ELR (cell line): ENCODE data around the gene HCAR3.

Source experiments
- DNase-seq: peaks from one replicate; pipeline ENCODE4 v3.0.0-alpha.2; 2015; ENCODE audit warnings: low read depth

The HCAR3 gene

DNA sequence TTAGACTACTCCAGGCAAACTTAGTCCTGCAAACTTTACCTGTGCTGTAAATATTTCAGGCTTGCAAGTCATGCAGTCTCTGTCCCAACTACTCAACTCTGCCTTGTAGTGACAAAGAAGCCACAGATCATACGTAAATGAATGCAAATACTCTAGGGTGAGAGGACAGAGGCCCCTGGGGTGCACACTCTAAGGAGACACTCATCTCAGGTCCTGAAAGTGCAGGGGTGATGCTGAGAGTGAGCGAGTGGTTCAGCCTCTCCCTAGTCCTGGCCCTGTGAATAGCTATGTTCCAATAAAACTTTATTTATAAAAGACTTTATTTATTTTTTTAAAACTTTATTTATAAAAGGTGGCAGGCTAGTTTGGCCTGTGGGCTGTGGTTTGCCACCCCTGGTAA lies 48.3 kb downstream of the HCAR3 start:
- no peak for DNase-seq

DNA sequence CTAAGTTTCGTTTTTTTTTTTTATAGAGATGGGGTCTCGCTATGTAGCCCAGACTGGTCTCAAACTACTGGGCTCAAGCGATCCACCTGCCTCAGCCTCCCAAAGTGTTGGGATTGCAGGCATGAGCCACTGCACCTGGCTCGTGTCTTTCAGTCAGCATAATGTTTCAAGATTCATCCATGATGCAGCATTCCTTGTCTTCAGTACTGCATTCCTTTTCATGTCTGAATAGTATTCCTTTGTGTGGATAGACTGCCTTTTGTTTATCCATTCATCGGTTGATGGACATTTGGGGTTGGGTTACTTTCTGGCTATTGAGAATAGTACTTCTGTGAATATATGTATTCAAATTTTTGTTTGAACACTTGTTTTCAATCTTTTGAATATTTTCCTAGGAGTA lies 50.9 kb downstream of the HCAR3 start:
- no peak for DNase-seq

DNA sequence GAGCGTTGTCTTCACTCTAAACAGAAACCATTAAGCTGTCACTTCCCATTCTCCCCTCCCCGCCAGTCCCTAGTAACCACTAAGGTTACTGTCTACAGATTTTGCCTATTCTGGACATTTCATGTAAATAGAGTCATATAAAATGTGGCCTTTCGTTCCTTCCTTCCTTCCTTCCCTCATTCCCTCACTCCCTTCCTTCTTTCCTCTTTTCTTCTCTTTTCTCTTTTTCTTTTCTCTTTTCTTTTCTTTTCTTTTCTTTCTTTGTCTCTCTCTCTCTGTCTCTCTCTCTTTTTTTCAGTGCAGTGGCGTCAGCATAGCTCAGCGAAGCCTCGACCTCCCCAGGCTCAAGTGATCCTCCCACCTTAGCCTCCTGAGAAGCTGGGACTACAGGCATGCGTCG lies 51.3 kb downstream of the HCAR3 start:
- no peak for DNase-seq
